Testis (tissue), 3 donors: ENCODE data around the gene CDK5R1. TPM values are rescaled to one million over a fixed set of nuclear protein-coding genes. Genes with fewer than 3 reads are reported as not detected.
"Not testable (repeated sequence)": the region's sequence is repeated elsewhere in the genome, so short reads cannot be mapped to it uniquely, and the experiment has no call there.

Experiments
- DNase-seq: peaks from one replicate; pipeline ENCODE4 v3.0.0-alpha.2; 2019
- H3K27ac ChIP-seq, 2 donors: fragments of 200-600 bp; sonication (generic); one replicate each; pipeline ENCODE4 v1.5.1; 2019
- H3K27me3 ChIP-seq: fragments of 200-600 bp; sonication (generic); one replicate; pipeline ENCODE4 v1.5.1; 2019
- H3K36me3 ChIP-seq: fragments of 200-600 bp; sonication (generic); one replicate; pipeline ENCODE4 v1.5.1; 2017; ENCODE audit warnings: low read depth; ENCODE audit errors: missing control alignments
- H3K4me1 ChIP-seq: fragments of 200-600 bp; sonication (generic); one replicate; pipeline ENCODE4 v1.5.1; 2019
- H3K4me3 ChIP-seq, 2 donors: fragments of 200-600 bp; sonication (generic); one replicate each; pipeline ENCODE4 v1.5.1; 2017 to 2019
- H3K9me3 ChIP-seq: fragments of 200-600 bp; sonication (generic); one replicate; pipeline ENCODE4 v1.5.1; 2017
- POLR2A ChIP-seq: fragments of 450-650 bp; IDR thresholded peaks from one replicate; pipeline ENCODE4 v1.6.1; 2017; ENCODE audit warnings: antibody characterized with exemption, mild to moderate bottlenecking, moderate library complexity
- WGBS, 2 donors: methylation state at CpG; one replicate each; pipeline ENCODE4 v1.1.5; 2018; 5-methylcytosine and 5-hydroxymethylcytosine counted together
- intact Hi-C: fragments of 100-400 bp; cut with DNase I; formaldehyde crosslinking; loops from one replicate; pipeline ENCODE4 v1.15.1; 2023; ENCODE audit warnings: low total_unique reads
- polyA plus RNA-seq: library from polyadenylated mRNA; stranded (reverse); fragments of 350-450 nt; fragmentation: Illumina TruSeq; extraction: RNeasy Lipid Tissue Mini Kit (QIAGEN cat#74804); gene quantifications from one replicate; pipeline ENCODE4 v1.2.3, GENCODE V29; 2014; ENCODE audit warnings: low read depth, low replicate concordance; ENCODE audit not compliant: insufficient read depth
- total RNA-seq, 2 donors: library from RNA; depleted of rRNA; stranded (reverse); fragments of >200 nt; gene quantifications; one replicate each; pipeline ENCODE4 v1.2.3, GENCODE V29; 2016
- TF ChIP-seq, protein P1 (sequence below), 3 experiments: fragments of 450-650 bp in 2 of 3; fragments of 200-600 bp in 1 of 3; sonication (generic) in 1 of 3; IDR thresholded peaks; one replicate each; pipeline ENCODE4 v1.5.1; 2016 to 2019; ENCODE audit warnings: antibody characterized with exemption in 3 of 3, mild to moderate bottlenecking in 2 of 3, moderate library complexity in 1 of 3

The CDK5R1 gene
- total and polyA plus RNA-seq, 3 donors from 2014 or later = 13.2 to 17.0 (median 16.2) TPM

DNA sequence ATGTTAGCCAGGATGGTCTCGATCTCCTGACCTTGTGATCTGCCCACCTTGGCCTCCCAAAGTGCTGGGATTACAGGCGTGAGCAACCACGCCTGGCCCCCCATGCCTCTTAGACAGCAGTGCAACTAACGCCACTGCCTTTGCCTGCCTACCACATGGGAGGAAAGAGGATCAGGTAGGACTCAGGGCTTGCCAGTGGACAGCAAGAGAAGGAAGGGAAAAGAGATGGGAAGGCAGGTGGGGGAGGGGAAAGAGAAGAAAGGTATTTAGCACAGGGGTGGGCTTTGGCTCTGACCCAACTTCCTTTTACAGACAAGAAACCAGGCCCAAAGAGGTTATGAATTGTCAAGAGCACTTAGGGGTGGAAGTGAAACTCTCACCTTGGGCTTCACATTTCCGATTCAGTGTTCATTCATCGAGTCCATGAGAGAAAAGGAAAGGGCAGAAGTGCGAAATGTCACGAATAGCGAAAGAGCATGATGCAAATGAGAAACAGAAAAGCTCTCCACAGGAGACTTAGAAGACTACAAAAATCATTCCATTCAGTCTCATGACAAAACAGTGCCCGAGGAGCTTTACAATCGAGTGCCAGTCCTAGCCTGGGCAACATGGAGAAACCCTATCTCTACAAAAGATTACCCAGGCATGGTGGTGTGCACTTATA lies 36.4 kb downstream of the CDK5R1 start:
- Histone ChIP-seq H3K27ac (no peak overlapping the region), H3K9me3 (no peaks in the 10 kb centered on the region), H3K27me3 (no peaks in the 10 kb centered on the region), H3K4me3 (no peak overlapping the region), H3K36me3 (no peaks in the 10 kb centered on the region), H3K4me1 (peaks cover 5% of the 10 kb centered on the region)
- no peak for TF ChIP-seq POLR2A
- TF ChIP-seq, protein P1, sequence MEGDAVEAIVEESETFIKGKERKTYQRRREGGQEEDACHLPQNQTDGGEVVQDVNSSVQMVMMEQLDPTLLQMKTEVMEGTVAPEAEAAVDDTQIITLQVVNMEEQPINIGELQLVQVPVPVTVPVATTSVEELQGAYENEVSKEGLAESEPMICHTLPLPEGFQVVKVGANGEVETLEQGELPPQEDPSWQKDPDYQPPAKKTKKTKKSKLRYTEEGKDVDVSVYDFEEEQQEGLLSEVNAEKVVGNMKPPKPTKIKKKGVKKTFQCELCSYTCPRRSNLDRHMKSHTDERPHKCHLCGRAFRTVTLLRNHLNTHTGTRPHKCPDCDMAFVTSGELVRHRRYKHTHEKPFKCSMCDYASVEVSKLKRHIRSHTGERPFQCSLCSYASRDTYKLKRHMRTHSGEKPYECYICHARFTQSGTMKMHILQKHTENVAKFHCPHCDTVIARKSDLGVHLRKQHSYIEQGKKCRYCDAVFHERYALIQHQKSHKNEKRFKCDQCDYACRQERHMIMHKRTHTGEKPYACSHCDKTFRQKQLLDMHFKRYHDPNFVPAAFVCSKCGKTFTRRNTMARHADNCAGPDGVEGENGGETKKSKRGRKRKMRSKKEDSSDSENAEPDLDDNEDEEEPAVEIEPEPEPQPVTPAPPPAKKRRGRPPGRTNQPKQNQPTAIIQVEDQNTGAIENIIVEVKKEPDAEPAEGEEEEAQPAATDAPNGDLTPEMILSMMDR (IDR thresholded peaks at IDR 0.05) = no peak
- WGBS, 2 donors = 92 to 94% methylated on average over 11 of the region's 11 CpGs
- intact Hi-C loops = no loop called here
- DNase-seq = no peak

- no peak for DNase-seq
Observed at GRCh38 chr17:32523827-32524552, 37.2 kb downstream of the CDK5R1 start.

DNA sequence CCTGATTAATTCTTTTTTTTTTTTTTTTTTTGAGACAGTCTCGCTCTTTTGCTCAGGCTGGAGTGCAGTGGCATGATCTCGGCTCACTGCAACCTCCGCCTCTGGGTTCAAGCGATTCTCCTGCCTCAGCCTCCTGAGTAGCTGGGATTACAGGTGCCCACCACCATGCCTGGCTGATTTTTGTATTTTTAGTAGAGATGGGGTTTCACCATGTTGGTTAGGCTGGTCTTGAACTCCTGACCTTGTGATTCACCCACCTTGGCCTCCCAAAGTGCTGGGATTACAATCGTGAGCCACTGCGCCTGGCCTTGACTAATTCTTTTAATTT lies 37.7 kb downstream of the CDK5R1 start:
- H3K4me3 ChIP-seq, H3K36me3 ChIP-seq, DNase-seq, intact Hi-C loops, H3K27me3 ChIP-seq, H3K9me3 ChIP-seq, H3K27ac ChIP-seq, H3K4me1 ChIP-seq: not testable (repeated sequence)
- 87% methylated on average over 6 of the region's 6 CpGs for WGBS, 2 donors

More at GRCh38 chr17:32523827-32524552, 37.2 kb downstream of the CDK5R1 start:
- intact Hi-C loops = no loop called here
- no peak overlapping the region for H3K4me3 ChIP-seq
- H3K36me3 ChIP-seq = no peaks in the 10 kb centered on the region
- 89 to 92% methylated on average over 12 of the region's 12 CpGs for WGBS, 2 donors
- H3K27me3 ChIP-seq = no peaks in the 10 kb centered on the region
- peaks cover 5% of the 10 kb centered on the region for H3K4me1 ChIP-seq
- no peaks in the 10 kb centered on the region for H3K9me3 ChIP-seq
- no peak overlapping the region for H3K27ac ChIP-seq
- TF ChIP-seq POLR2A = no peak
- TF ChIP-seq, protein P1 (IDR thresholded peaks at IDR 0.05) = no peak

- Histone ChIP-seq H3K27me3 (no peaks in the 10 kb centered on the region), H3K9me3 (no peaks in the 10 kb centered on the region), H3K36me3 (no peaks in the 10 kb centered on the region), H3K4me1 (peaks cover 3% of the 10 kb centered on the region), H3K27ac (no peak overlapping the region), H3K4me3 (no peak overlapping the region)
- DNase-seq = no peak
- TF ChIP-seq, protein P1 (IDR thresholded peaks at IDR 0.05) = no peak
- TF ChIP-seq POLR2A = no peak
- WGBS, 2 donors = 28 to 39% methylated on average over 4 of the region's 4 CpGs
- intact Hi-C loops = no loop called here
Observed at GRCh38 chr17:32525122-32525521, 38.3 kb downstream of the CDK5R1 start.

- no peaks in the 10 kb centered on the region for H3K4me1 ChIP-seq
- H3K27me3 ChIP-seq = no peaks in the 10 kb centered on the region
- intact Hi-C loops = no loop called here
- no peaks in the 10 kb centered on the region for H3K36me3 ChIP-seq
- 93 to 98% methylated on average over 4 of the region's 4 CpGs for WGBS, 2 donors
- no peaks in the 10 kb centered on the region for H3K9me3 ChIP-seq
- no peak for TF ChIP-seq POLR2A
- TF ChIP-seq, protein P1 (IDR thresholded peaks at IDR 0.05) = no peak
- no peak for DNase-seq
- no peak overlapping the region for H3K27ac ChIP-seq
- no peak overlapping the region for H3K4me3 ChIP-seq
Observed at GRCh38 chr17:32527146-32527545, 40.4 kb downstream of the CDK5R1 start.
